ENCODE results near the gene EXOC3L2.

- no peak for TF ChIP-seq POLR2AphosphoS5 (IDR thresholded peaks at IDR 0.05; ENCODE audit: low read depth, low read length)
- TF ChIP-seq CTCF (IDR thresholded peaks at IDR 0.05) = no peak
- TF ChIP-seq REST (IDR thresholded peaks at IDR 0.05; ENCODE audit: insufficient read depth in 1 of 2, low read depth in 2 of 2, low read length in 1 of 2) = no peak
- no peak for TF ChIP-seq SIN3A (IDR thresholded peaks at IDR 0.05; ENCODE audit: borderline replicate concordance, insufficient read depth, low read depth, low read length)
These were observed 8.9 kb upstream of the EXOC3L2 start for GRCh38 chr19:45254044-45254531.

Data from Panc1 (cell line).